ENCODE results near the gene MYG1.
"Not testable (repeated sequence)": the region's sequence is repeated elsewhere in the genome, so short reads cannot be mapped to it uniquely, and the experiment has no call there.

MYG1 gene

GRCh38 chr12:53287741-53288216, 11.7 kb upstream of the MYG1 start:
- DNase-seq: peak; percentile 34 to 39

GRCh38 chr12:53288322-53288721, 11.2 kb upstream of the MYG1 start:
- no peak for DNase-seq

GRCh38 chr12:53289891-53290290, 9.6 kb upstream of the MYG1 start:
- DNase-seq: no peak

- DNase-seq: no peak
Observed at GRCh38 chr12:53290661-53291060, 8.8 kb upstream of the MYG1 start.

- no peak for DNase-seq
Observed at GRCh38 chr12:53292426-53292825, 7.1 kb upstream of the MYG1 start.

- peak; percentile 84 to 92 for DNase-seq
Observed at GRCh38 chr12:53295070-53295890, 4.2 kb upstream of the MYG1 start, which contains the start of gene PFDN5. Gene PFDN5 (plus strand): TSS chr12:53295542. CDS start chr12:53295568, 26 bp downstream.

GRCh38 chr12:53295891-53296219, 3.6 kb upstream of the MYG1 start:
- DNase-seq: no peak

GRCh38 chr12:53297106-53297505, 2.4 kb upstream of the MYG1 start:
- not testable (repeated sequence) for DNase-seq

GRCh38 chr12:53298164-53298563, 1.3 kb upstream of the MYG1 start:
- no peak for DNase-seq

GRCh38 chr12:53299101-53299453, 418 bp upstream of the MYG1 start:
- no peak for DNase-seq

GRCh38 chr12:53300187-53300586, 692 bp downstream of the MYG1 start:
- DNase-seq: no peak

GRCh38 chr12:53302903-53303302, 3.4 kb downstream of the MYG1 start:
- DNase-seq: no peak

- DNase-seq: no peak
Observed at GRCh38 chr12:53306826-53307225, 7.3 kb downstream of the MYG1 start.

GRCh38 chr12:53308276-53308675, 8.8 kb downstream of the MYG1 start:
- DNase-seq: no peak

GRCh38 chr12:53313996-53314395, 14.5 kb downstream of the MYG1 start:
- no peak for DNase-seq

GRCh38 chr12:53320352-53321195, 21.1 kb downstream of the MYG1 start:
- DNase-seq: no peak

- DNase-seq: peak in 1 of 2 donors; percentile 42
Observed at GRCh38 chr12:53324113-53324778, 24.8 kb downstream of the MYG1 start.

GRCh38 chr12:53324779-53325510, 25.4 kb downstream of the MYG1 start:
- peak; percentile 91 for DNase-seq

GRCh38 chr12:53325511-53326061, 26.1 kb downstream of the MYG1 start:
- peak; percentile 84 to 89 for DNase-seq

- DNase-seq: no peak
Observed at GRCh38 chr12:53326460-53327185, 27.1 kb downstream of the MYG1 start.

GRCh38 chr12:53327435-53328042, 28.0 kb downstream of the MYG1 start:
- DNase-seq: no peak

Data from hippocampal formation (tissue), 2 donors.